ENCODE measurements around the gene ANKRD62.
"Not testable (repeated sequence)": the region's sequence is repeated elsewhere in the genome, so short reads cannot be mapped to it uniquely, and the experiment has no call there.

Gene ANKRD62

GRCh38 chr18:12101266-12101665, 7.6 kb downstream of the ANKRD62 start:
- no peak for DNase-seq

GRCh38 chr18:12102136-12102842, 8.6 kb downstream of the ANKRD62 start:
- DNase-seq, result no peak

GRCh38 chr18:12106471-12106870, 12.8 kb downstream of the ANKRD62 start:
- DNase-seq, result no peak

GRCh38 chr18:12109836-12110235, 16.2 kb downstream of the ANKRD62 start:
- no peak for DNase-seq

- DNase-seq, result no peak
Observed at GRCh38 chr18:12113999-12114646, 20.5 kb downstream of the ANKRD62 start.

- no peak for DNase-seq
Observed at GRCh38 chr18:12119358-12119757, 25.7 kb downstream of the ANKRD62 start.

GRCh38 chr18:12121175-12122042, 27.8 kb downstream of the ANKRD62 start:
- no peak for DNase-seq

GRCh38 chr18:12122043-12122389, 28.4 kb downstream of the ANKRD62 start:
- DNase-seq, result not testable (repeated sequence)

- DNase-seq, result not testable (repeated sequence)
Observed at GRCh38 chr18:12127647-12128046, 34.0 kb downstream of the ANKRD62 start.

GRCh38 chr18:12138831-12139230, 45.2 kb downstream of the ANKRD62 start:
- not testable (repeated sequence) for DNase-seq

GRCh38 chr18:12140866-12141265, 47.2 kb downstream of the ANKRD62 start:
- not testable (repeated sequence) for DNase-seq

- not testable (repeated sequence) for DNase-seq
Observed at GRCh38 chr18:12141778-12142177, 48.1 kb downstream of the ANKRD62 start.

GRCh38 chr18:12149431-12149830, 55.8 kb downstream of the ANKRD62 start:
- not testable (repeated sequence) for DNase-seq

GRCh38 chr18:12154361-12154760, 60.7 kb downstream of the ANKRD62 start:
- no peak for DNase-seq

- no peak for DNase-seq
Observed at GRCh38 chr18:12155996-12156395, 62.4 kb downstream of the ANKRD62 start.

- DNase-seq, result no peak
Observed at GRCh38 chr18:12159446-12159845, 65.8 kb downstream of the ANKRD62 start.

- no peak for DNase-seq
Observed at GRCh38 chr18:12162786-12163185, 69.1 kb downstream of the ANKRD62 start.

GRCh38 chr18:12165038-12165768, 71.6 kb downstream of the ANKRD62 start:
- no peak for DNase-seq
